Stimulated activated memory B cell treated with anti-CD40 and anti-IgM and Interleukin-4, amounts not matched to agents 10 μg/mL and 1 μg/mL and 100 μg/mL, for 72 hours (primary cell): ENCODE measurements around the gene NME4.
"Not testable (repeated sequence)": the region's sequence is repeated elsewhere in the genome, so short reads cannot be mapped to it uniquely, and the experiment has no call there.

Experiments
- ATAC-seq: fragments of 150-1000 bp; cut with Tn5 transposase; 2 replicates; pipeline ENCODE4 v1.10.0; 2021
- H3K27ac Mint-ChIP-seq: one replicate; pipeline ENCODE4 v1.8.0; 2022; ENCODE audit warnings: mild to moderate bottlenecking, mixed read lengths
- H3K27me3 Mint-ChIP-seq: one replicate; pipeline ENCODE4 v1.8.0; 2022; ENCODE audit warnings: mixed read lengths
- H3K36me3 Mint-ChIP-seq: one replicate; pipeline ENCODE4 v1.8.0; 2022; ENCODE audit warnings: mixed read lengths
- H3K4me1 Mint-ChIP-seq: one replicate; pipeline ENCODE4 v1.8.0; 2022; ENCODE audit warnings: mixed read lengths
- H3K4me3 Mint-ChIP-seq: one replicate; pipeline ENCODE4 v1.8.0; 2022; ENCODE audit warnings: mild to moderate bottlenecking, moderate library complexity, mixed read lengths
- H3K9me3 Mint-ChIP-seq: one replicate; pipeline ENCODE4 v1.8.0; 2022; ENCODE audit warnings: mixed read lengths

NME4 gene

DNA sequence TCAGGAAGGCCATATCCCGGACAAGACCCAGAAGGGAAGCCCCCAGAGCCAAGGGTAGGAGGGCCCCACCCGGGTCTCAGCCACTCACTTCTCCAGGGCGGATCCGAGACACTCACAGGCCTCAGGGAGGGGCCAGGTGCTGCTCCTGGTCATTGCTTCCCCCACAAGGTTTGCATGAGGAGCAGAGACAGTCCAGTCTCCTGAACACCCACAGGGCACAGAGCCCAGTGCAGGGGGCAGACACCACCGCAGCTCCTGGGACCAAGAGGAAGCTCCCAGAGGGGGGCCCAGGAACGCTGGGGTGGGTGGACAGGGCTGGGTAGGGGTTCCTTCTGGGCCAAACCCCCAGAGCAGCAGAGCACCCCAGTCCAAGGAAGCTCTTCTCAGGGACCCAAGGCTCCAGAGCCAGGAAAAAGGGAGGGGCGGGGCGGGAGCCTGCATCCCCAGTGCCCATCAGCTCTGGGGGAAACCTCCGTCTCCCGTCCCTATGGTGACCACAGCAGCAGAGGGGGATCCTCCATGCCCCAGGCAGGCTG lies 26.0 kb upstream of the NME4 start:
- Mint-ChIP-seq H3K36me3 (peaks cover 50% of the 10 kb centered on the region), H3K27me3 (no peaks in the 10 kb centered on the region), H3K9me3 (no peaks in the 10 kb centered on the region), H3K4me1 (peaks cover 27% of the 10 kb centered on the region), H3K4me3 (peak overlapping the region; percentile 96), H3K27ac (peak overlapping the region; percentile 95)
- ATAC-seq, result no peak

DNA sequence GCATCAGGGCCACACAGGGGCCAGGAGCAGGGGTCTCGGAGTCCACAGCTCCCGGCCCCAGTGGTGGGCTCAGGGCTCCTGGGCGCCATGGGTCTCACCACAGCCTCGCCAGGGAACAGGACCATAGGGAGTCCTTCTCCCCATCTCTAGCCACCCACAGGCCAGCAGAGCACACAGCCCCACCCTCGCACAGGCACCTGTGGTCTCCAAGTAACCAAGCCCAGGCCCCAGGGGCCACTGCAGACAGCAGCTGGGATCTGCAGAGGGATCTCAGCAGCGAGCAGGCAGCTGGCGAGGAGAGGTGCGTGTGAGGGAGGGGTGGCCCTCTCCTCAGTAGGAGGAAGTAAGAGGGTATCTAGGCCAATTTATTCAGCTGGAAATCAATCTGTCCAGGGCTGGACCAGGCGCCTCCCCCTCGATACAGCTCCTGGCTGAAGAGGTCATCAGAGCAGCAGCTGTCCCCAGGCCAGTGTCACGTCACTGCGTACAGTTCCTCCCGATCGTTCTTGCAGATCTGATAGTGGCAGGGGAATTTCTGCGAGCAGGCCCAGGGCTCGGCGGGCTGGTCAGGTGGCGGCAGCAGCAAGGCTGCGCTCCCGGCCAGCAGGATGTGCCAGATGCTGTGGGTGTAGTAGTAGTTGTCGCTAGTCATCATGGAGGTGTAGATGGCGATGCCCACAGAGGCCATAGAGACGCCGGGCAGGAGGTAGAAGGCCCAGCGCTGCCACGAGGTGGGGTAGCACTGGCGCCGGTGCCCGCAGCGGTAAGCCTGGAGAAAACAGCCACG lies 25.3 kb upstream of the NME4 start:
- peaks cover 47% of the 10 kb centered on the region for H3K36me3 Mint-ChIP-seq
- H3K27me3 Mint-ChIP-seq, result no peaks in the 10 kb centered on the region
- no peak overlapping the region for H3K27ac Mint-ChIP-seq
- H3K4me1 Mint-ChIP-seq, result peaks cover 27% of the 10 kb centered on the region
- no peak for ATAC-seq
- H3K9me3 Mint-ChIP-seq, result no peaks in the 10 kb centered on the region
- H3K4me3 Mint-ChIP-seq, result no peak overlapping the region

DNA sequence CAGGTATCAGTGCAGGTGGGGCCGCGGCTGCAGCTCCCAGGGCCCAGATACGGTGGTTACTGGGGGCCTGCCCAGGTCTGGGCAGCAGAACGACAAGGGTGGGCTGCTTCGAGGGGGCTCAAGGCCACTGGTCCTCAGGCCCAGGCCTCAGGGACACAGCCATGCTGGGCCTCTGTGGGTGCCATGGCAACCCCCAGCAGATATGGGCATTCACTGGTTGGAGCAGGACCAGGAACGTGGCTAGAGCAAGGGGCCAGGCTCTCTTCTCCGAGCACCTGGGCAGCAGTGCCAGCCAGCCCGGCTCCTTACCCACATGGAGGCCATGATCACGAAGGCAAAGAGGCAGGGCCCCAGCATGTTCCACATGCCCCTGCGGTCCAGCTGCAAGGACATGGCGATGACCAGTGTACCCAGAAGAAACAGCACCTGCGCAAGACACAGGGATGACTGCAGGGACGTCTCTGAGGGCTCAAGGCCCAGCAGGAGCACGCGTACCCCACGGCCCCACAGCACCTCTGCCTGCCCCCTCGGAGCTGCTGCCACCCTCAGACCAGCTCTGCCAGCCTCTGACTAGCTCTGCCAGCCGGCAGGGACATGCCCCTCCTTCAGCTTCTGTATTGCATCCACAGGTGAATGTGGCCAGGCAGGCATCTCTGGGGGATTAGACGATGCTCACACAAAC lies 24.6 kb upstream of the NME4 start:
- H3K36me3 Mint-ChIP-seq, result peaks cover 40% of the 10 kb centered on the region
- no peak overlapping the region for H3K4me3 Mint-ChIP-seq
- H3K4me1 Mint-ChIP-seq, result peaks cover 27% of the 10 kb centered on the region
- no peaks in the 10 kb centered on the region for H3K27me3 Mint-ChIP-seq
- ATAC-seq, result no peak
- no peaks in the 10 kb centered on the region for H3K9me3 Mint-ChIP-seq
- no peak overlapping the region for H3K27ac Mint-ChIP-seq

DNA sequence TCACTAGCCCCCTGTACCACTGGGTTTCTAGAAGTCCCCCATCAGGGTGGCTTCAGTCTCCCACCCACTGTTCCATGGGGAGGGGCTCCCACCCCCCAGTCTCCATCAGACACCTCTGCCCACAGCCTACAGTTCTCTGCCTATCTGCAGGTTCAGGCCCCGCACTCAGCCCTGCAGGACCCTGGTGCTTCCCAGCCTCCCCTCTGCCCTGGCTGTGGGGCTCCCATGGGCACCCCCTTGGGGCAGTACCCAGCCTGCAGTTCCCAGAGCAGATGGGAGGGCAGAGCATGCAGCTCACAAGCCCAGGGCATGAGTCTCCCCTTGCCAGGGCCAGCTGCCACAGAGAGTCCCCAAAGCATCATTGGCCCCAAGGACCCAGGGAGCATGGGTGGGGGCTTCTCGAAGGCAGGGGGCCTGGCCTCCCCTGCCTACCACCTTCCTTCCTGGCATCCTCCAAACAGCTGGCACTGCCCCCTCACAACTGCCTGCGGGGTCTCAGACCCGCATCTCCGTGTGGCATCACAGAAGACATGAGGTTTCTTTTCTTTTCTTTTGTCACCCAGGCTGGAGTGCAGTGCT lies 23.9 kb upstream of the NME4 start:
- Mint-ChIP-seq H3K9me3 (no peaks in the 10 kb centered on the region), H3K4me3 (no peak overlapping the region), H3K27me3 (no peaks in the 10 kb centered on the region), H3K4me1 (peaks cover 27% of the 10 kb centered on the region), H3K36me3 (peaks cover 36% of the 10 kb centered on the region), H3K27ac (no peak overlapping the region)
- no peak for ATAC-seq

GRCh38 chr16:373848-374615 lies 23.0 kb upstream of the NME4 start:
- no peak for ATAC-seq
- peaks cover 27% of the 10 kb centered on the region for H3K36me3 Mint-ChIP-seq
- H3K4me3 Mint-ChIP-seq, result no peak overlapping the region
- H3K27ac Mint-ChIP-seq, result no peak overlapping the region
- no peaks in the 10 kb centered on the region for H3K27me3 Mint-ChIP-seq
- no peaks in the 10 kb centered on the region for H3K9me3 Mint-ChIP-seq
- peaks cover 27% of the 10 kb centered on the region for H3K4me1 Mint-ChIP-seq

DNA sequence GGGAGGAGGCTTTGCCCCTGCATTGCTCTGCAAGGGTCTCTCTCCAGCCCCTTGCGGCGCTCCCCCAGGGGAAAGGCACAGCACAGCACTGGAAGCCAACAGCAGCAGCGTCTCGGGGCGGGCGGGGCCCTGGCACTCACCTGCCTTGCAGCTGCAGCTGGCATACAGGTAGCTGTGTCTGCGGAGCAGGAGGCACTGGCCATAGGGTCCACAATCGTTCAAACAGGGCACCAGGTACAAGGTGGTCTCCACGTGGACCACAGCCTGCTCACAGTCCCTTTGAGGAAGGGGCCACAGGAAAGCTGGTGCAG lies 22.4 kb upstream of the NME4 start:
- Mint-ChIP-seq H3K9me3 (no peaks in the 10 kb centered on the region), H3K36me3 (peaks cover 27% of the 10 kb centered on the region), H3K27me3 (no peaks in the 10 kb centered on the region), H3K27ac (no peak overlapping the region), H3K4me3 (no peak overlapping the region), H3K4me1 (peaks cover 21% of the 10 kb centered on the region)
- ATAC-seq, result no peak

GRCh38 chr16:375212-375611 lies 21.8 kb upstream of the NME4 start:
- H3K36me3 Mint-ChIP-seq, result peaks cover 25% of the 10 kb centered on the region
- no peaks in the 10 kb centered on the region for H3K9me3 Mint-ChIP-seq
- no peak for ATAC-seq
- H3K4me1 Mint-ChIP-seq, result peaks cover 21% of the 10 kb centered on the region
- no peak overlapping the region for H3K4me3 Mint-ChIP-seq
- H3K27ac Mint-ChIP-seq, result no peak overlapping the region
- H3K27me3 Mint-ChIP-seq, result no peaks in the 10 kb centered on the region

DNA sequence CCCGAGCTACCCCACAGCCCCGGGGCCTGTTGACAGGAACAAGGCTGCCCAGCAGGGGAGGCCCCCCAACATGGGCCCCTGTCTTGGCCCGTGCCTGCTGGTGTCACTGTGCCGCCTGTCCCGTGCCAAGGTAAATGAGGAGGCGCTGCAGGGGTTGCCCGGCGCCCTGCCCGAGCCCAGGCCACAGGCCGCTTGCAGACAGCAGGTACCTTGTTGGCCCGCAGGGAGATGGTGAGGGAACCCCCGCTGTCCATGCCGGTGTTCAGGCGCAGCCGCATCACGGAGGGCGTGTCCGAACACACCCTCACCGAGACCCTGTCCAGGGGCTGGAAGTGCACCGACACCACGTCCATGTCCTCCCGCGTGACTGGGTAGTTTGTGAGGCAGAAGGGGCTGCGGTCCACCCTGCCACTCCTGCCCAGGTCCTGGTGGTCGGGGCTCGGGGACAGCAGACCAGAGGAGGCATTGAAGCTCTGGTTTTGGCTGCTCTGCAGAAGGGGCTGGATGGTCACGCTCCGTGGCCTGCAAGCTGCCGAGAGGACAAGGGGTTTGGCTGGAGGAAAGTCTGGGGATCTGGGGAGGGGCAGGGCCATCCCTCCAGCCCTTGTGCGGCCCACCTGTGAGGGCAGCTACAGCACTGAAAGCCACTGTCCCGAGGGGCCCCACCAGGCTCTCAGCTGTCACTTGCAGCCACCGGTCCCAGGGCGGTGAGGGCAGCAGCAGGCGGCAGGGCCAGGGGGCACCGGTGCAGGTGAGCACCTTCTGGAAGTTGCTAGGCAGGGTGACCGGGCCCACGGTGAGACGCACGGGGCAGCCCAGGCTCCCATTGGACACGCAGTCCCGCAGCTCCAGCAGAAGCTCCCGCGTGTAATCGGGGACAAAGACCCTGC lies 20.8 kb upstream of the NME4 start:
- Mint-ChIP-seq H3K27ac (no peak overlapping the region), H3K36me3 (peaks cover 20% of the 10 kb centered on the region), H3K4me1 (peaks cover 16% of the 10 kb centered on the region), H3K4me3 (no peak overlapping the region), H3K27me3 (no peaks in the 10 kb centered on the region), H3K9me3 (no peaks in the 10 kb centered on the region)
- ATAC-seq, result no peak

GRCh38 chr16:376817-377418 lies 20.1 kb upstream of the NME4 start:
- peaks cover 13% of the 10 kb centered on the region for H3K4me1 Mint-ChIP-seq

GRCh38 chr16:377419-377951 lies 19.5 kb upstream of the NME4 start:
- H3K4me1 Mint-ChIP-seq, result peaks cover 10% of the 10 kb centered on the region
- H3K36me3 Mint-ChIP-seq, result peaks cover 11% of the 10 kb centered on the region
- no peak overlapping the region for H3K4me3 Mint-ChIP-seq
- H3K9me3 Mint-ChIP-seq, result no peaks in the 10 kb centered on the region
- no peak for ATAC-seq
- H3K27me3 Mint-ChIP-seq, result no peaks in the 10 kb centered on the region
- H3K27ac Mint-ChIP-seq, result no peak overlapping the region

More at GRCh38 chr16:376817-377418, 20.1 kb upstream of the NME4 start:
- no peak for ATAC-seq
- H3K36me3 Mint-ChIP-seq, result peaks cover 17% of the 10 kb centered on the region
- no peak overlapping the region for H3K4me3 Mint-ChIP-seq
- H3K27me3 Mint-ChIP-seq, result no peaks in the 10 kb centered on the region
- H3K9me3 Mint-ChIP-seq, result no peaks in the 10 kb centered on the region
- H3K27ac Mint-ChIP-seq, result no peak overlapping the region

- H3K9me3 Mint-ChIP-seq, H3K27me3 Mint-ChIP-seq, H3K4me3 Mint-ChIP-seq, ATAC-seq, H3K36me3 Mint-ChIP-seq, H3K27ac Mint-ChIP-seq: not testable (repeated sequence)
- peaks cover 18% of the 10 kb centered on the region for H3K4me1 Mint-ChIP-seq
Measured at GRCh38 chr16:378113-378820, 18.7 kb upstream of the NME4 start.

GRCh38 chr16:378821-379182 lies 18.2 kb upstream of the NME4 start:
- Mint-ChIP-seq H3K27me3 (no peaks in the 10 kb centered on the region), H3K9me3 (no peaks in the 10 kb centered on the region), H3K4me1 (peaks cover 22% of the 10 kb centered on the region), H3K4me3 (no peak overlapping the region), H3K27ac (no peak overlapping the region), H3K36me3 (peaks cover 4% of the 10 kb centered on the region)
- ATAC-seq, result no peak

GRCh38 chr16:379183-379960 lies 17.6 kb upstream of the NME4 start:
- Mint-ChIP-seq H3K4me3 (no peak overlapping the region), H3K27me3 (no peaks in the 10 kb centered on the region), H3K4me1 (peaks cover 22% of the 10 kb centered on the region), H3K36me3 (no peaks in the 10 kb centered on the region), H3K9me3 (no peaks in the 10 kb centered on the region), H3K27ac (no peak overlapping the region)
- no peak for ATAC-seq
